GM12891 (cell line): ENCODE measurements around the gene CRB1.

ENCODE experiments used
- POLR2A ChIP-seq: IDR thresholded peaks from 2 replicates; pipeline ENCODE4 v1.6.1; 2011; ENCODE audit warnings: low read depth, low read length, control low read depth
- POLR2AphosphoS5 ChIP-seq: IDR thresholded peaks from 2 replicates; pipeline ENCODE4 v1.6.1; 2011; ENCODE audit warnings: low read depth, low read length, control low read depth
- TAF1 ChIP-seq: IDR thresholded peaks from 2 replicates; pipeline ENCODE4 v1.6.1; 2011; ENCODE audit warnings: low read depth, low read length, control low read depth

DNA sequence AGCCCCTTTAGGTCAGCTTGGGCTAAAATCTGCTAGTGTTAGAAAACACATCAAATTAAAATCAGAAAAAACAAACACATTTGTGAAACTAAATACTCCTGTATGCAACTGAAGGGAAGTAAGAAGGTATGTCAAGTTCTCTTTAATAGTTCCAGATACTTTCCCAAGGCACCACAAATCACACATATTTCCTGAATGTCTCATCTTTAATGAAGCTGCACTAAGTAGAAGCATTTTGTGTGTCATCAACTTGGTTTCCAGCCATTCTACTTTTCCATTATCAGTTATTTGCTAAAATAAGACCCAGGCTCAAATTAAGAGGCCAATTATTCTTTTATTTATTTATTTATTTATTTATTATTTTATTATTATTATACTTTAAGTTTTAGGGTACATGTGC, 34.7 kb downstream of the CRB1 start:
- TF ChIP-seq POLR2AphosphoS5 = no peak
- no peak for TF ChIP-seq TAF1
- no peak for TF ChIP-seq POLR2A
